ENCODE data around the gene CDH13.

Gene CDH13

DNA sequence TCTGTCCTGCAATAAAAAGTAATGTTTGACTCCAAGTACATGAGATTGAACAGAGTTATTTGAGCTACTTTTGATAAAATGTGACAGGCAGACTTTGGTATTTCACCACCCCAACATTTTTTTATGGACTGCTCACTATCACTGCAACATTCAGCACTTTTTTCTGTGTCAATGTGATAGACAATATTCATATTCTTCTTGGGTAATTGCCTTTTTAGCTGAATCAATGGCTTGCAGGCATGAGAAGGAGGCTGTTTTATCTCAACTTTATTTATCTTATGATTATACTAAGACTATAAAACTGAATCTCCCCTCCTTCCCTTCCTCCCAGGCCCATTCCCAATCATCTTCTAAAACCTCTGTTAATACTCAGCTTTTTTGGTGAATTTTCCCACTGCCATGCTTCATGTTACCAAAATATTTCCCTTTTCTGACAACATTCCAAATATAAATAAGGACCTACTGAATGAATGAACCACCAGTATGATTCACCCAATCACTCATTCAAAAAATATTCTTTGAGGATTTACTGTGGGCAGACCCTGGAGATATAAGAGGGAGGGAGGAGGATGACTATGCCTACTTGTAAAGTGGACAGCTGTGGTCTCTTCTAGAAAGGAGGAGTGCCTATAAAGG is 67.6 kb downstream of the CDH13 start:
- DNase-seq (ENCODE audit: low read depth in 2 of 2), result no peak

DNA sequence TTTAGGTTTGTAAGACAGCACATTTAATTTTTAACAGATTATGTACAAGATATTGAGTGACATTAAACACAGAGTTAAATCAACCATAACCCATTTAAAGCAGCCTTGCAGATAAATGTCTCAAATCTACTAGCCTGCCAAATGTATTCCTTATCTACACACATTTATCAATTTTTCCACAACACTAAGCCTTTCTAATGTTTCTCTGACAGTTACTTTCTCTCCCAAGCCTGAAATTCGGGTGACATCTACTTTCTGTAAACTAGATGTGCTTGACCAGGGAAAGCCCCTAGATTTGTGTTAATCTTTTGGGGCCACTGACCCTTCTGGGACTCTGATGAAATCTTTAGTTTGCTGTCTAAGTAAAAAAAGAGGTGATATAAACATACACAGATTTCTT is 69.0 kb downstream of the CDH13 start:
- no peak for DNase-seq (ENCODE audit: low read depth in 2 of 2)

DNA sequence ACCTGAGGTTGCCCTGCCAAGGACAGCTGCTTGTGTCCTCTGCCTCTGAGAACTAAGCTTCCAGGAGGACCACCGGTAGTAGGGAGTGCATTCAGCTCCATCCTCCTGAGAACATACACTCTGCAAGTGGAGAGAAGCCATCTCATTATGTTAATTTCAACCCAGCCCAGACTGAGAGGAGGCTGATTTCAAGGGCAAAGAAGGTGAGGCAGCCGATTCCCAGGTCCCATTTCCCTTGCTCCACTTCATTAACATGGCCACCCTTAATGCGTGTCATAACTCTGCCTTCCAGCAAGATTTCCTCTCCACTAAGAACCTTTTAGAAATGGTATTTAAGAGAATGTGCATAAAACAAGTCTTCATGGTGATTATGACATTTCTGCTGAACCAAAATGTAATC is 72.5 kb downstream of the CDH13 start:
- DNase-seq (ENCODE audit: low read depth in 2 of 2), result no peak

DNA sequence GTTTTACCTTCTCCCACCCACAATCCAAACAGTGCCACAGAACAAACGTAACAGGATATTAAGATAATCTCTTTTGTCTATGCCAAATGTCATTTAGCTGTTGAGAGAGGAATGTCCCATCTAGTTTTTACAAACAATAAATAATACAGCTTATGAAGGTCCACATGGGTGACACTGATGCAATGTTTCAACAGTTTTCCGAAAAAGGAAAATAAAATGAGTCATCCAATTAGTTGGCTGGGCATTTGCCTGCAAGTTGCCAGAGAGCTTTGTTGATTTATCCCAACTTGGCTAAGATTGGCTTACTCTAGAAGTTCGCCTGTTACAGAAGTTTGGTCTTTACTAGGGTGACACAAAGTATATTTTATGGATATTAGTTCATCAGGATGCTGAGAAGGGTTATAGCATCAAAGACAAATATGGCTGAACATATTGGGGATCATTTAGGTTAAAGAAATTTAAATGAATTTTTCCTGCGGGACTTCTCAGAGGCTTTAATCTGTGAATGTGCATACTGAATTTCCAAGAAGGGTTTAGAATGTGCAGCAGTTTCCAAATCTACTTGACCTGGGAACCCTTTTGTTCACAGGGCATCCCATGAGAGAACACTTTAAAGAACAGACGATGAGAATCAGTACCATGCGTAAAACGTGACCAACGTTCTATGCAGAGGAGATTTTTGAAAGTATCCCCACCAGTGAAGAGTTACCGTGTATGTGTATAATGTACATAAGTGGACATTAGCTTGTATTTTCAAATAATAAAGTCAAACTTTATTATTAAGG is 73.1 kb downstream of the CDH13 start:
- DNase-seq (ENCODE audit: low read depth in 2 of 2), result no peak

DNA sequence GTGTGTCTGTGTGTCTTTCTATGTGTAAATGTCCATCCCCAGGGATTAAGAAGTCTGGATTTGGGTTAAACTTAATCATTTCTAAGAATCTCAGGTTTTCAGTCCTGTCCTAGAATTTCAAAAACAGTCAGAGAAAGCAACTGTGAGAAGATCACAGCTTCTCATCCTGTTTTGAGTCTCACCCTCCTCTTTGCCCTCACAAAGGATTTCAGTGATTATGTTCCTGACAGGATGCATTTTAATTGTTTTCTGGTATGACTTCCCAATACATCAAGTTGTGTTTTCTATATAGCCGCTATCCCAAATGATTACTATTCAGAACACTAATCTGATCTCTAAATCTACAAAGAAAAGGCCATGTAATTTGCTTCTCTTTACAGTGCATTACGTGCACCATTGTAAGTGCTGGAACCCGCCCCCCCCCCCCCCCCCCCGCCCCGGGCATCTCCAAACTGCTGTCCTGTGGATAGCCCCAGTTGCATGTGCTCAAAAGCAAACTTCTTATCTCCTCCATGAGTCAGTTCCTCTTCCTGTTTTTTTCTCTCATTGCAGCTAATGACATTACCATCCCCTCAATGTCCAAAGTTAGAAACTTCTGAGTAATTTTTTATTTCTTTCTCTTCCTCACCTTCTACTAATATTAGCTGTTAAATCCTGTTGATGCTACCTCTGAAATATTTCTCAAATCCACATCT is 73.9 kb downstream of the CDH13 start:
- DNase-seq (ENCODE audit: low read depth in 2 of 2), result no peak

DNA sequence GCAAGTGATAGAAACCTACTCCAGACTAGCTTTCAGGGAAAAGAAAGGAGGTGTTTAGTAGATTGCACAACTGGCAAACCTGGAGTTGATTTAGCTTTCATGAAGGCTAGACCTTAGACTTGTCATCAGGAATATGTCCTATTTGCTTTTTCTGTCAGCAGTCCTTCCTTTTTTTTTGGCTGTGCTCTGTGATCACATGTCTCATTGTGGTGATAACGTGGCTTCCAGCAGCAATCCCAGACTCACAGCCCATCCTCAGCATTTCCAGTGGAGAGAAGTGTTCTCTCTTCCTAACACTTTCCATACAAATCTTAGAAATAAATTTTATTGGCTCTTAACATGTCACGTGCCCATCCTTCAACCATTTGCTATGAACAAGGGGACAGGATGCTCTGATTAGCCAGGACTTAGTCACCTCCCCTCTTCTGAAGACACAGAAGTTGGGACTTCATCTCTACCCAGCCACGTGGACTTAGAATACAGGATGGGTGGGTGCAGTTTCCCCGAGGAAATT is 74.7 kb downstream of the CDH13 start:
- no peak for DNase-seq (ENCODE audit: low read depth in 2 of 2)

DNA sequence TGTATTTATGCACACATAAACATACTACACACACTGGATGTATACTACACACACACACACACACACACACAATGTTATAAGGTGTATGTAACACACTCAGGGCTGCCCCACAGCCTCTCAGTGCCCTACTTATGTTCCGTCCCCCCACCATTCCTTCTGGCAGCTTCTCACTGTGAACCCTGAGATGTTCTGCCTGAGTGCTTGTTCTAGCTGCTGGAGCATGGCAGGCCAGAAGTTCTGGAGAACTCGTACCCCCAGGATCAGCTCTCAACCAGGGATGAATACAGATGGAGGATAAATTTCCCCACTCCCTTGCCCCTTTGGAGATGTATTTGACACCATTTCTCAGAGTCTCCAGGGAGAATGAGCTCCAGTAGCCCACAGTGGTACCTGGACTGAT is 76.4 kb downstream of the CDH13 start:
- DNase-seq (ENCODE audit: low read depth in 2 of 2), result no peak

DNA sequence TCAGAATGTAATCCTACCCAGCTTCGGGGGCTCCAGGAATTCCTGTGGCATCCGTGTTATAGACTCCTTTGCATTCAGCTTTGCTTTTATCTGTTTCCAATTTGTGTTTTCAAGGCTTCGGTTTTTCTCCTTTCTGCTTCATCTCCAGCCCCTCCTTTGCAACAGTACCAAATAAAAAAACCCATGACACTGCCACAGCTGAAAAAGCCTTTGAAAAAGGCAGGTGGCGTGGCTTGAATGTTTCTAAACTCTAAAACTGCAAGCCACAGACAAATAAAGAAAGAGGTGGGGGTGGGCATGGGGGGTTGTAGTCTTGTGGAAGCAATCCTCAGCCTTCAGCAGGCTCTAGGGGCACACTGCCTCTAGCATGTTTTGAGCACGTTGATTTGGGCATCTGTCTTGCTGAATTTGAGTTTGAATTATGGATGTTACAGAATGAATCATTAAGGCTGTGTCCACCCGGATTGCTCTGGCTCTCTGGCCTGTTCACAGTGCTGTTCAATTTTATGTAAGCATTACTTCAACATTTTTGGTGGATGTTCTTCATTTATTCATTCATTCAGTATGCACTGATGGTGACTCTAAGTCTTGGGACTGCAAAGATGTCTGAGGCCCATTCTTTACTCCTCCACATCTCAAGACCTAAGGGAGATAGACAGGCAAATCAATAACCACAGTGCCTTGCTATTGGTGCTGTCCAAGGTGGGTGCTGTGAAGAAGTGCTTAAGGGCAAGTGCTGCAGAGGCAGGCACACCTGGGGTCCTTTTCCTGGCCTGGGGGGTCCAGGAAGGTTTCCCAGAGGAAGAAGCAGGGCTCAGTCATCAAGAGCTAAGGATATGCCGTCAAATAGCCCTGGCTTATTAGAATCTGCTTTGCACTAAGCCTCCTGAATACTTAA is 77.4 kb downstream of the CDH13 start:
- no peak for DNase-seq (ENCODE audit: low read depth in 2 of 2)

DNA sequence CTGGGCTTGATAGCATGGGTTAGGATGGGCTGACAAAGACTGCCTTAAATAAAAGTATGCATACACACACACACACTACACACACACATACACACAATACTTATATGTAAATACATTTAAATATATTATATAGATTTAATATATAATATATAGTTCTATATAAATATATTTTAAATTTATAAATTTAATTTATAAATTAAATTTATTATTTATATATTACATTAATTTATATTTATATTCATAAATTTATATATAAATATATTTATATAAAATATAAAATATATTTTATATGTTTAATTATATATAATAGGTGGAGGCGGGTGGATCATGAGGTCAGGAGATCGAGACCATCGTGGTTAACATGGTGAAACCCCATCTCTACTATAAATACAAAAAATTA is 83.2 kb downstream of the CDH13 start:
- no peak for DNase-seq (ENCODE audit: low read depth in 2 of 2)

DNA sequence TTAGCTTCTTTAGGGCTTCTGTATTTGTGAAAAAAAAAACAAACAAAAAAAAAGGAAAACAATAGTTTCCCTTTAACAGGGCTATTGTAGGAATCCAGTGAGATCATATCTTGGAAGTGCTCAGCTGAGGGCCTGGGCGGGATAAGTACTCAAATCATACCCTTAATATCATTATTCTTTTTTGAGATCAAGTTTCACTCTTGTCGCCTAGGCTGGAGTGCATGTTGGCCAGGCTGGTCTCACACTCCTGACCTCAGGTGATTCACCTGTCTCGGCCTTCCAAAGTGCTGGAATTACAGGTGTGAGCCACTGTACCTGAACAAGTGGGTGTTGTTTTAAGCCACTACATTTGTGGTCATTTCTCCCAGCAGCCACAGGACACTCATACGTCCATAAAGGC is 87.0 kb downstream of the CDH13 start:
- no peak for DNase-seq (ENCODE audit: low read depth in 2 of 2)

DNA sequence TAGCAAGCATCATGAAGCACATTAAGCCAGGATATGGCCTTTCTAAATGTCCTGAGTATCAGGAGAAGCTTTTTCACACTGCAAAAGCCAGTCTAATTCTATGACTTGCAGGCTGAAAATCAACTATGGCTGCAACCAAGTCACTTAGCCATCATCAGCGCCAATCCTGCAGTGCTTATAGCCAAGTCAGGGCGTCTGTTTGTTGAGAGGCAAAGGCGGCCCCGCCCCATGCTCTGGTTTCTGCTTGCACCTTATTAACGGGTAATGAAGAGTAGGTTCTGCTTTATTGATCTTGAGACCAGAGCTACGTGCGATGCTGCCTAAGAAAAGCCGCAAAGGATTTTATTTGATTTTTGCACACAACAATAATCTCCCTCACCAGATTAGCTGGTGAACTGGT is 88.4 kb downstream of the CDH13 start:
- DNase-seq (ENCODE audit: low read depth in 2 of 2), result no peak

DNA sequence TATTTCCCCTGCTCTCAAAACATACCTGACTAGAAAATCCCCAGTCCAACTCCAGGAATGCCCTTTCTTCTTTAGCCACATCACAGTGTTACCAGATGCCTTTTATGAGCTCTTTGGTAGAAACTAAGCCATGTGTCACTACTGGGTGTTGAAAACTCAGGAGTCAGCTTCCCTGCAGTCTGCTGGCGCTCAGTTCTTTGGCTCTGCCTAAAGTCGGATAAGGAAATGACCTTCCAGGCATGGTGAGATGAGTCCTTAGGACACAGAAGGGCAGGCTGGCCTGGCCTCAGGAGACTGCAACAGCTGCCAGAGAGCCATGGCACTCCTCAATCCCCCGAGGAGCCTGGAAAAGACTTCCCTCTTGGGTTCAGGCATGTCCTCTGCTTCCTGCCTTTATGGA is 89.1 kb downstream of the CDH13 start:
- DNase-seq (ENCODE audit: low read depth in 2 of 2), result no peak

DNA sequence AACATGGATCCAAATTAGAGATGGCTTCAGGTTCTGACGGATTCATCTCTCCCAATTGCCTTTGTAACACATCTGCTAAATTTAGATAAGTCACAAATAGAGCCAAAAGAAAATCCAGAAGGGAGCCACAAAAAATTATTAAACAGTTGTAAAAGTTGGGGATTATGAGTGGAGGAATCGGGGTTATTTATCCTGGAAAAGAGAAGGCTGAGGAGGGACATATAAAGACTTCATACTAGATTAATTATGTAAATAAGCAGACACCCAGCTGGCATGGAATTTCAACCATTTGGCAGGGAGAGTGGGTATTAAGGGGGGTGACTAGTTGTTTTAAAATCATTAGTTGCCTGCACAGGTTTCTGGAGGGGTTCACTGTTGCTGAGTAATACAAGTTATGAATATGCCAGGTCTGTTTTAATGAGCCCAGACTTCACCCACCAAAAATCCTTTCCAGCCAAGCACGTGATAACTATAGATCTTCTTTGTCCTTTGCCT is 89.6 kb downstream of the CDH13 start:
- no peak for DNase-seq (ENCODE audit: low read depth in 2 of 2)

DNA sequence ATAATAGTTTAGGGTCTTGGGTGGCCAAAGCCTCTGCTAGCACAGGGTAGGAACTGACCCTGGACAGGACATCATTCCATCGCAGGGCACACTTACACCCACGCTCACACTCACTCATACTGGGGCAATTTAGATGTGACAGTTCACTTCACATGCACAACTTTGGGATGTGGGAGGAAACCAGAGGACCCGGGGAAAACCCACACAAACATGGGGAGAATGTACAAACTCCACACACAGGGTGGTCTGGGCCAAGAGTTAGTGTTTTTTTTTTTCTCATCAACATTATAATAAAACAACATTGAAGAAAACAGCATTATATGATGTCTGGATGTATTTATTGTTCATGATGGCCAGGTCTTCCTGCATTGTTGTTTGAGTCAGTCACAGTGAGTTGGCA is 93.6 kb downstream of the CDH13 start:
- no peak for DNase-seq (ENCODE audit: low read depth in 2 of 2)

DNA sequence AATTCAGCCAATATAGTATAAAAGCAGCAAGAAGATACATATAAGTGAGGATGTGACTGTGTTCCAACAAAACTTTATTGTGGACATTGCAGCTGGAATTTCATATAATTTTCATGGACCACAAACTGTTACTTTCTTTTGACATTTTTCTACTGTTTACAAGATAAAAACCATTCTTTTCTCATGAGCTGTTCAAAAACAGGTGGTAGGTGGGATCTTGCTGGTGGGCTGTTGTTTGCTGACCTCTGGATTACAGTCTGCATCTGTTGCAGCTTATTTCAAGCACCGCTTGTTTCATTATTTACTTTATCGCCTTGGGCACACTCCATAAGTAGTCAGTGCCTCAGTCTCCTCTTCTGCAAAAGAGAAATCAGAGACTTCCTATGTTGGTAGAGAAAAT is 99.5 kb downstream of the CDH13 start:
- no peak for DNase-seq (ENCODE audit: low read depth in 2 of 2)

DNA sequence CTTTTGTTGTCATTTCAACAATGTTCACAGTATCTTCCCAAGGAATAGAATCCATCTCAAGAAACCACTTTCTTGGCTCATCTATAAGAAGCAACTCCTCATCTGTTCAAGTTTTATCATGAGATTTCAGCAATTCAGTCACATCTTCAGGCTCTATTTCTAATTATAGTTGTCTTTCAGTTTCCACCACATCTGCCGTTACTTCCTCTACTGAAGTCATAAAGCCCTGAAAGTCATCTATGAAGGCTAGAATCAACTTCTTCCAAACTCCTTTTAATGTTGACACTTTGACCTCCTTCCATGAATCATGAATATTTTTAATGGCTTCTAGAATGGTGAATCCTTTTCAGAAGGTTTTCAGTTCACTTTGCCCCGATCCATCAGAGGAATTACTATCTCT is 102.1 kb downstream of the CDH13 start:
- DNase-seq (ENCODE audit: low read depth in 2 of 2), result no peak

DNA sequence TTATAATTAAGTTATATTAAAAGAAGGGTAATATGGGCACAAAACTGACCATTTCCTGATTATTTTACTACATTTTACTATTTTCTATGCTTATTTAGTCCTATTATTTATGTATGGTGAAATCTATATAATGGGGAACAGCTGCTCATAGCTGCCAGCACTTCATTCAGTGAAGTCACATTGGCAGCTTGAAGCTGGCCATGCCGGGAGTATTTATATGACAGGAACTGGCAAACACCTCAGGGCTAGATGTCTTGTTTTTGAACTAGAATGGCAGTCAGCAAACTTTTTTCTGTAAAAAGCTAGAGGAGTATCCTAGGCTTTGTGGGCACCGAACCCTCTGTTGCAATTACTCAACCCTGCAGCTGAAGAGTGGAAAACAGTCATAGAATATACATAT is 104.1 kb downstream of the CDH13 start:
- DNase-seq (ENCODE audit: low read depth in 2 of 2), result no peak

DNA sequence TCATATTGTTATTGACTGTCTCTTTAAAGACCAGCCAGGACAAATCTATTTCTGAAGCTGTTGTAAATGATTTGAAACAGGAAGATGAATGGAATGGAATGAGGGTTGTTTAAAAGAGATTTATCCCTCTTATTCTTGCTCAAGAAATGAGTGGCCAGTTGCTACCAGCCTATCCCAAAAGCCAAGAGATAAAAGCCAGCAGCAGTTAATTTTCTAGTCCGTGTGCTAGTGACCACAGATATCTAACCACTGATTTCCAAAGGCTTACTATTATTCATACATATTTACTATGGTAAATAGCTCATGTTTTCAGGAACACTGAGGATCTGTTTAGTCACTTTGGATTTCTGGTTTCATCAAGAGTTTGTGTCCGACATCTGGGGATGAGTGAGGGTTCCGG is 105.7 kb downstream of the CDH13 start:
- DNase-seq (ENCODE audit: low read depth in 2 of 2), result no peak

DNA sequence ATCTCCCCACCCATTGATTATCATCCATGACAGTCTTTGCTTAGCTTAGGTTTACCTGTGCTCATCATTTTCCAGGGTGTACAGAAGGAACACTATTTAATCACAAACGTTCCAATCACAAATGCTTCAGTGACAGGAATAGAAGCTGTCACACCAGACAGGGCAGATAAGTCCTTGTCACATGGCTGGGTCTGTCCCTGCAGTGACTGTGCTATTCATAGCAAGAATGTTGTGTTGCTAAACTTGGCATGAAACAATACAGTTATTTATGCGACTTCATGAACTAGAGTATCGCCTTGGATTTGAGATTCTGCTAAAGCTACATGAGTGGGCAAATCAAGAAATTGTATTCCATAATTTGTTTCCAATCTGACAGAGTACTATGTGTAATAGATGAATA is 108.4 kb downstream of the CDH13 start:
- no peak for DNase-seq (ENCODE audit: low read depth in 2 of 2)

DNA sequence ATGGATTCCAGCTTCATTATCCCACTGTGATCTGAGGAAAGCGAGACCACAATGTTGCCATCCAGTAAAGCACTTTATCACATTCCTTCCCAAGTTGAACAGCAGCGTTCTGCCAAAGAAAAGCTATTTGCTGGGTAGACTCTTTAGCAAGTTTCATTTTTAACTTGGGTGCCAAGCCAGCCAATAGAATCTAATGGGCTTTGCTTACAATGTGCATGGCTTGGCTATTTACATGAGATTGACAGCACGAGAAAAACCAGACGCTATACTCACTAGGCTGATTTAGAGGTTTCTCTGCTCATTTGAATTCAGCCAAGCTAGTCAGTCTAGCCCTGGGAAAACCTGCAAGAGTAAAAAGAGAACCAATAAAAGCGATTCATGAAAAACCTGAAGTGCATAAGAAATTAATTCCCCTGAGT is 108.9 kb downstream of the CDH13 start:
- no peak for DNase-seq (ENCODE audit: low read depth in 2 of 2)

DNA sequence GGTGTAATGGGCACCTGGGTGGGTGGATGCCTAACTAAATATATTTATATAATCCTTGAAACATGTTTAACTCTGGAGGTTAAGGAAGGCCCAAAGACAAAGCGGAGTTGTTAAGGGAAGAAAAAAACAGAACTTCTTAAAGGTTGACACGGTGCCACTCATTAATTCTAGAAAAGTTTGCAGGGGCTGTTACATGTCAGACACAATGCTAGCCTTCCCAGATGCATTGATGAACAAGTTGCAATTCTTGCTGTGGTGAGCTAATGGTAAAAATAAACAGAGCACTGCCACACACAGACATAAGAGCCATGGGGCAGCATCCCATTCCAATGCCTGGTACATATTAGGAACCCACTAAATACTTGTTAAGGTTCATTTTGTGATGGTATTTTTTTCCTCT is 109.5 kb downstream of the CDH13 start:
- DNase-seq (ENCODE audit: low read depth in 2 of 2), result no peak

DNA sequence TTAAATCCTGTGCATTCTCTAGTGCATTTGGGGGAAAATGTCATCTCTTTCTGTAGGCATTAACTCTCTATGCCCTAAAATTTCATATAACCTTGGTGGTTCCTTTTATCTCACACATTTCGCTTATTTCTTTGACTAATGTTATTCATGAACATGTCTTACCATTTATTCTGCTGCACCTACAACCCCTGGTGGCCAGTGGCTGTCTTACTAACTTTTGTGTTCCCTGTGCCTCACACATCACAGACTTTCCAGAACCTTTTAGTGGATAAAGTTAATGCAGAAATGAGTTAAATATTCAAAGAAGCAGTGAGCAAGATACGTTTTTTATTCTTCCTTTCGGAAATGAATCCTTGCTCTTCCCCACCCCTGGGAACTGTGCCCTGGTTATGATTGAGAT is 111.9 kb downstream of the CDH13 start:
- no peak for DNase-seq (ENCODE audit: low read depth in 2 of 2)
